RWPE2 (cell line): Measurements from ENCODE around the gene CSNK1A1L.

Experiments
- ATAC-seq: fragments of 200-7000 bp; cut with Tn5 transposase; 3 replicates; pipeline ENCODE4 v1.9.1; 2021; ENCODE audit warnings: low read depth
- DNase-seq: peaks from one replicate; pipeline ENCODE4 v3.0.0-alpha.2; 2020; ENCODE audit warnings: low spot score
- H3K27ac ChIP-seq: fragments of 450-650 bp; 2 replicates; pipeline ENCODE4 v1.5.1; 2017; ENCODE audit warnings: mild to moderate bottlenecking; ENCODE audit not compliant: poor library complexity, severe bottlenecking
- H3K27me3 ChIP-seq: fragments of 250-450 bp; sonication (Bioruptor Pico); 2 replicates; pipeline ENCODE4 v1.5.1; 2021; ENCODE audit warnings: mild to moderate bottlenecking, moderate library complexity; ENCODE audit not compliant: insufficient read depth, poor library complexity, severe bottlenecking
- H3K36me3 ChIP-seq: fragments of 250-450 bp; sonication (Bioruptor Pico); 2 replicates; pipeline ENCODE4 v1.5.1; 2020; ENCODE audit warnings: low read depth, mild to moderate bottlenecking, moderate library complexity
- H3K4me1 ChIP-seq: fragments of 250-450 bp; sonication (Bioruptor Pico); 2 replicates; pipeline ENCODE4 v1.5.1; 2021; ENCODE audit warnings: mild to moderate bottlenecking, moderate library complexity; ENCODE audit not compliant: insufficient read depth, poor library complexity, severe bottlenecking
- H3K4me3 ChIP-seq: fragments of 250-450 bp; sonication (Bioruptor Pico); 2 replicates; pipeline ENCODE4 v1.5.1; 2021; ENCODE audit warnings: mild to moderate bottlenecking, moderate library complexity; ENCODE audit not compliant: severe bottlenecking
- H3K9me3 ChIP-seq: fragments of 250-450 bp; sonication (Bioruptor Pico); 2 replicates; pipeline ENCODE4 v1.5.1; 2021; ENCODE audit warnings: mild to moderate bottlenecking, moderate library complexity; ENCODE audit not compliant: severe bottlenecking
- TF ChIP-seq, protein P1 (sequence below): fragments of 450-650 bp; IDR thresholded peaks from one replicate; pipeline ENCODE4 v1.5.1; 2017; ENCODE audit warnings: mild to moderate bottlenecking, moderate library complexity; ENCODE audit not compliant: poor library complexity, severe bottlenecking

Gene CSNK1A1L

DNA sequence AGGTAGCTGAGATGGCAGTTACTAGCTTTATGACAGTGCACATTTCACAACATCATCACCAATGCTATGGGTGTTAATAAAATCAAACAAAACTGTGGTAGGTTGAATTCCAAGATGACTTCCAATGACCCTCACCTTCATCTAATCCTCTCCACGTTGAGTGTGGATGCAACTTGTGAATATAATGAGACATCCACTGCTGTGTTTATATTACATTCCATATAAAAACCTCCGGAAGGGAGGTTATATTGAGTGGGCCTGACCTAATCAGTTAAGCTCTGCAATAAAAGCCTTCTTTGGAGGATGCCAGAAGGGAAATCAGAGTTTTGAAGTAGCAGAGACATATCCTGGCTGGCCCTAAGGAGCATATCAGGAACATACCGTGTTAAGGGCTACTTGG lies 25.6 kb upstream of the CSNK1A1L start:
- TF ChIP-seq, protein P1, sequence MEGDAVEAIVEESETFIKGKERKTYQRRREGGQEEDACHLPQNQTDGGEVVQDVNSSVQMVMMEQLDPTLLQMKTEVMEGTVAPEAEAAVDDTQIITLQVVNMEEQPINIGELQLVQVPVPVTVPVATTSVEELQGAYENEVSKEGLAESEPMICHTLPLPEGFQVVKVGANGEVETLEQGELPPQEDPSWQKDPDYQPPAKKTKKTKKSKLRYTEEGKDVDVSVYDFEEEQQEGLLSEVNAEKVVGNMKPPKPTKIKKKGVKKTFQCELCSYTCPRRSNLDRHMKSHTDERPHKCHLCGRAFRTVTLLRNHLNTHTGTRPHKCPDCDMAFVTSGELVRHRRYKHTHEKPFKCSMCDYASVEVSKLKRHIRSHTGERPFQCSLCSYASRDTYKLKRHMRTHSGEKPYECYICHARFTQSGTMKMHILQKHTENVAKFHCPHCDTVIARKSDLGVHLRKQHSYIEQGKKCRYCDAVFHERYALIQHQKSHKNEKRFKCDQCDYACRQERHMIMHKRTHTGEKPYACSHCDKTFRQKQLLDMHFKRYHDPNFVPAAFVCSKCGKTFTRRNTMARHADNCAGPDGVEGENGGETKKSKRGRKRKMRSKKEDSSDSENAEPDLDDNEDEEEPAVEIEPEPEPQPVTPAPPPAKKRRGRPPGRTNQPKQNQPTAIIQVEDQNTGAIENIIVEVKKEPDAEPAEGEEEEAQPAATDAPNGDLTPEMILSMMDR, result no peak
- no peak overlapping the region for H3K27ac ChIP-seq
- ATAC-seq (no peak), DNase-seq (no peak)
- no peaks in the 10 kb centered on the region for H3K4me1 ChIP-seq
- H3K4me3 ChIP-seq, result no peak overlapping the region
- H3K36me3 ChIP-seq, result no peaks in the 10 kb centered on the region
- H3K9me3 ChIP-seq, result no peaks in the 10 kb centered on the region
- H3K27me3 ChIP-seq, result no peaks in the 10 kb centered on the region

DNA sequence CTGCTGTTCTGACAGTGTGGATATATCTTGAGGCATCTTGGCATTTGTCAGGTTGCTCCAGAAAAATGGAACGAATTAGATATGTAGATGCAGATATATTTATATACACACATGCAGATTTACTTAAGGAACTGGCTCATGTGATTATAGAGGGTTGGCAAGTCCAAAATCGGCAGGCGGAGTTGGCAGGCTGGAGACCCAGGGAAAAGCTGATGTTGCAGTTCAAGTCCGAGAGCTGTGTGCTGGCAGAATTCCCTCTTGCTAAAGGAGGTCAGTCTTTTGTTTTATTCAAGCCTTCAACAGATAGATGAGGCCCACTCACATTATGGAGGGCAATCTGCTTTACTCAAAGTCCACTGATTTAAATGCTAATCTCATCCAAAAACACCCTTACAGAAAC lies 24.4 kb upstream of the CSNK1A1L start:
- Histone ChIP-seq H3K9me3 (no peaks in the 10 kb centered on the region), H3K4me3 (no peak overlapping the region), H3K4me1 (no peaks in the 10 kb centered on the region), H3K36me3 (no peaks in the 10 kb centered on the region), H3K27me3 (no peaks in the 10 kb centered on the region), H3K27ac (no peak overlapping the region)
- DNase-seq, result no peak
- no peak for ATAC-seq
- TF ChIP-seq, protein P1, result no peak

DNA sequence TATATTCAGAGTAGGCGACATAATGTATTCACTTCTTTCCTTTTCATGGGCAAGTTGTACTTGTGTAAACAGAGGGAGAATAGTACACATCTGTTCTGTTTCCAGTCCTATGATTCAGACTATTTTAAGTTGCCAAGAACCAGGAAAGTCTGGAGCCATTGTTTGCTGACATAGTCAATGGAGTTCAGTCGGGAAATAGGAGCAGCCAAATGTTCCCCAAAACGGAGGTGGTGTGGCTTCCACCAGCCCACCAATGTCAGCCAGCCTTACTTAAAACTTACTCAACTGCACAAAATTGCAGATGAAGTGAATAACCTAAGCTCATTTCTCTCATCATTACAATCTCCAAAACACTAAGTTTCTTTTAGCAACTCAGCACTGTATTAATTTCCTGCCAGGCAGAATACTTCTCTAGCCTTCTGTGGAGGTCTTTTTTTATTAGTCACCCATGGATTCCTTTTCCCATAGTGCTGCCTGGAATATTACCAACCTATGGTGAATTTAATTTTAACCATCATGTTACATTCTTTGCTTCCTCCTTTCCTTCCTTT lies 22.3 kb upstream of the CSNK1A1L start:
- Histone ChIP-seq H3K27me3 (no peaks in the 10 kb centered on the region), H3K4me3 (no peak overlapping the region), H3K27ac (no peak overlapping the region), H3K4me1 (no peaks in the 10 kb centered on the region), H3K9me3 (no peaks in the 10 kb centered on the region), H3K36me3 (no peaks in the 10 kb centered on the region)
- TF ChIP-seq, protein P1, result no peak
- ATAC-seq (no peak), DNase-seq (no peak)

DNA sequence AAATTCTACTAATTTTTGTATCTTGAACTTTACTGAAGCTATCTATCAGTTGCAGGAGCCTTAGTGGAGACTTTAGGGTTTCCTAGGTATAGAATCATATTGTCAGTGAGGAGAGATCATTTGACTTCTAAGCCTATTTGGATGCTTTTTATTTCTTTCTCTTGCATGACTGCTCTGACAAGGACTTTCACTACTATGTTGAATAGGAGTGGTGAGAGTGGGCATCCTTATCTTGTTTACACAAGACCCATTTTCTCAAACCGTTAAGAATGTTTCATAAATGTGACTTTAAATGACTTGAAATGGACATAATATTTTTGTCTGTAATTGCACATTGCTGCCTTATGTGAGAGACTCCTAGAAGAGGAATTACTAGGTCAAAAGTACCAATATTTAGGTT lies 17.9 kb upstream of the CSNK1A1L start:
- ATAC-seq (no peak), DNase-seq (no peak)
- Histone ChIP-seq H3K4me3 (no peak overlapping the region), H3K36me3 (no peaks in the 10 kb centered on the region), H3K27ac (no peak overlapping the region), H3K9me3 (no peaks in the 10 kb centered on the region), H3K27me3 (no peaks in the 10 kb centered on the region), H3K4me1 (no peaks in the 10 kb centered on the region)
- TF ChIP-seq, protein P1, result no peak

DNA sequence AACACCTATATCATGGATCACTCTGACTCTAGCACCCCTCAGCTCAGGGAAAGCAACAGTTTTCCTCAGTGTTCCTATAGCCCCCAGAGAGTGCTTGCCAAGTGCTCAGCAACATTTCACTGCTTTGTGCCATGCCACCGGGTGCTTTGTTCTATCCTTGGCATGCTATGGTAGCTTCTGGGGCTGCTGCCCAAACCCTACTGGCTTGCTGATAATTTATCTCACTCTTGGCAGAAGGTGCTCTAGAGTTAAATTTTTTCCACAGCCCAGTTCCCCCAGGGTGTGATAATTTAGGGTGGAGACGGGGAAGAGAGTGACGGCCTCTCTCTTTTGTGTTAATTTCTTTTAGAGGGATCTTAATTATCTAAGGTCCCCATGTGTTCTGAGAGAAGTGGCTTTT lies 12.6 kb upstream of the CSNK1A1L start:
- Histone ChIP-seq H3K4me1 (no peaks in the 10 kb centered on the region), H3K36me3 (no peaks in the 10 kb centered on the region), H3K4me3 (no peak overlapping the region), H3K27me3 (no peaks in the 10 kb centered on the region), H3K27ac (no peak overlapping the region), H3K9me3 (no peaks in the 10 kb centered on the region)
- DNase-seq, result no peak
- TF ChIP-seq, protein P1, result no peak
- ATAC-seq, result no peak
